Breast epithelium (tissue), 3 donors: ENCODE data around the gene MUS81.

ENCODE experiments used
- CTCF ChIP-seq, 3 donors: fragments of 450-650 bp; IDR thresholded peaks; one replicate each; pipeline ENCODE4 v1.5.1; 2016 to 2017; ENCODE audit warnings: antibody characterized with exemption in 3 of 3, mild to moderate bottlenecking in 3 of 3, moderate library complexity in 3 of 3
- POLR2A ChIP-seq: fragments of 450-650 bp; IDR thresholded peaks from one replicate; pipeline ENCODE4 v1.6.1; 2016; ENCODE audit warnings: antibody characterized with exemption, mild to moderate bottlenecking, moderate library complexity

DNA sequence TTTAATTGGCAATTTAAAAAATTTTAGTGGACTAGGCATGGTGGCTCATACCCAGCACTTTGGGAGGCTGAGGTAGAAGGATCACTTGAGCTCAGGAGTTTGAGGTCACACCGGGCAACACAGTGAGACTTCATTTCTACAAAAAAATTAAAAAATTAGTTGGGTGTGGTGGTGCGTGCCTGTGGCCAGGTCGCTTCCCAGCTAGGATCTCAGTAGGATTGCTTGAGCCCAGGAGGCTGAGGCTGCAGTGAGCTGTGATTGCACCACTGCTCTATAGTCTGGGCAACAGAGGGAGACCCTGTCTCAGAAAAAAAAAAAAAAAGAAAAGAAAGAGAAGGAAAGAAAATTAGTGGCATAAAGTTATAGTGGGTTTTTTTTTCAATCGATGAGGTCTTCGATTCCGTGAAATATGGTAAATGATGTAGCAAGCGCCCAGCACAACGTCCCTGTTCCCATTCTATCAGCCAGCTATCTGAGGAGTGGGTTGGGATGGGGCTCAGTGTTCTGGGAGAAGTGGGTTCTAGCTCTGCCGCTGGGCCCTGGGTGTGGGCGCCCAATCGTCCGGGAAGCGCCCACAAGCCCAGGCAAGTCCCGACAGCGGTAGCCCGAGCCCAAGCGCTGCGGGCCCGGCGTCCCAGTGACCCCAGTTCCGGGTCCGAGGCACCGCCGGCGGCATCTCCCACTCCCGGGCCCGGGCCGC lies 38.6 kb downstream of the MUS81 start:
- TF ChIP-seq POLR2A (no peak), CTCF (IDR thresholded peaks at IDR 0.05) (no peak)
